T-helper 2 cell treated with Interferon-gamma antibody and Interleukin-4, amounts not matched to agents 5 μg/mL and 100 μg/mL, for 36 hours (primary cell): Measurements from ENCODE around the gene ATOH7.
"Not testable (repeated sequence)": the region's sequence is repeated elsewhere in the genome, so short reads cannot be mapped to it uniquely, and the experiment has no call there.

Experiments
- DNase-seq: peaks from one replicate; pipeline ENCODE4 v3.0.0; 2021; ENCODE audit warnings: low spot score
- H3K27ac Mint-ChIP-seq: one replicate; pipeline ENCODE4 v1.8.0; 2021; ENCODE audit warnings: mild to moderate bottlenecking, mixed read lengths
- H3K27me3 Mint-ChIP-seq: one replicate; pipeline ENCODE4 v1.8.0; 2021; ENCODE audit warnings: low read depth, mixed read lengths
- H3K36me3 Mint-ChIP-seq: one replicate; pipeline ENCODE4 v1.8.0; 2021; ENCODE audit warnings: low read depth, mixed read lengths
- H3K4me1 Mint-ChIP-seq: one replicate; pipeline ENCODE4 v1.8.0; 2021; ENCODE audit warnings: low read depth, mixed read lengths
- H3K4me3 Mint-ChIP-seq: one replicate; pipeline ENCODE4 v1.8.0; 2022; ENCODE audit warnings: mild to moderate bottlenecking, moderate library complexity, mixed read lengths
- H3K9me3 Mint-ChIP-seq: one replicate; pipeline ENCODE4 v1.8.0; 2021; ENCODE audit warnings: mixed read lengths

ATOH7 gene

DNA sequence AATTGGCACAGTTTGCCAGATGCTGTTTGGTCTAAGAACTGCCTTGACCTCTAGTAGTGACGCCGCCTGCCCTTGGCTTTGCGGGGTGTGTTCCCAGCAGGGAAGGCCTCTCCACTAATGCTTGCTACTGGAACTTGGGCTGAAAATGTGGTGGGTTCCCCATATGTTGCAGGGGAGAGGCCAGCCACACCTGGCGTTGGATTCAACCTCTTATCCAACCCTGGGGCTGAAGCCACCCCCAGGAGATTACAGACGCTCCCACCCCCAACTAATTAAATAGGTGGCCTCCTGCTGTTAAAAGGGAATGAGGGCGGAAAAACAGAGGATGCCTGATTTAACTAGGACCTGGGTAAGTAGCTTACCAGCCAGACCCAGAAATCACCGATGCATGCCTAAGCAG is 19.2 kb upstream of the ATOH7 start:
- H3K9me3 Mint-ChIP-seq: no peaks in the 10 kb centered on the region
- H3K36me3 Mint-ChIP-seq: no peaks in the 10 kb centered on the region
- no peak for DNase-seq
- peaks cover 6% of the 10 kb centered on the region for H3K4me1 Mint-ChIP-seq
- no peak overlapping the region for H3K27ac Mint-ChIP-seq
- H3K4me3 Mint-ChIP-seq: no peak overlapping the region
- peaks cover 2% of the 10 kb centered on the region for H3K27me3 Mint-ChIP-seq

DNA sequence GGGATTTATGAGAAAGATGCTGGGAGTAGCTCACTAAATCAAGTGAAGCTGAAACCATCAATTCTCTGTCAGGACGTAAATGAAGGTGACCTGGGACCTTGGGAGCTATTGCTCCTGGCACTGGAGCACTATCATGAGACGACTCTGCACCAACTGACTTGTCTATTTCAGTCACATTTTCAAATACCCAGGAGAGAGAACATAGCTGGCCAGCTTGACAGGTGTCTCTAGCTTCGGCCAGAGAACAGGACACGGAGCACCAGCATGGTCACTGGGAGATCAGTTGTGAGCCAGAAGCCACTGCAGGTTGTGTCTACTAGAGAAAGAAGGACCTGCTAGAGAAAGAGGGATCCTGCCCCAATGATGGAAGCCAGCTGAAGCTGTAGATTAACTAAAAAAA is 17.4 kb upstream of the ATOH7 start:
- H3K4me3 Mint-ChIP-seq: no peak overlapping the region
- peaks cover 2% of the 10 kb centered on the region for H3K27me3 Mint-ChIP-seq
- DNase-seq: no peak
- H3K9me3 Mint-ChIP-seq: no peaks in the 10 kb centered on the region
- peaks cover 6% of the 10 kb centered on the region for H3K4me1 Mint-ChIP-seq
- H3K36me3 Mint-ChIP-seq: no peaks in the 10 kb centered on the region
- H3K27ac Mint-ChIP-seq: no peak overlapping the region

DNA sequence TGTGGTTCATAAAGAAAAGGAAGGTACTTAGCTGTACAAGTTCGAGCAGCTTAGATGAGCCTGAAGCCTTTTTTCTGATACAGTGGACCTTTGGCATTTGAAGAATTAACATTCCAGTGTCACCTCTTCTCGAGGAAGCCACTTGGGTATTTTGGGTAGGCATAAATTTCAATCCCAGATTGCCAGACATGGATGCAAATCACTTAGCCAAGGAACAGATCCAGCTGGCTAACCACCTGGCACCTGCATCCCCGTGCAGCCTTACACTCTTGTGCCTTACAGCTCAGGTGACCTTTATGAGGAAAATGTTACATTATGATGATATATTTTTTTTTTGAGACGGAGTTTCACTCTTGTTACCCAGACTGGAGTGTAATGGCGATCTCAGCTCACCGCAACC is 16.0 kb upstream of the ATOH7 start:
- Mint-ChIP-seq H3K27me3 (peaks cover 2% of the 10 kb centered on the region), H3K4me3 (no peak overlapping the region), H3K27ac (no peak overlapping the region), H3K4me1 (peaks cover 6% of the 10 kb centered on the region), H3K36me3 (no peaks in the 10 kb centered on the region), H3K9me3 (no peaks in the 10 kb centered on the region)
- DNase-seq: no peak

DNA sequence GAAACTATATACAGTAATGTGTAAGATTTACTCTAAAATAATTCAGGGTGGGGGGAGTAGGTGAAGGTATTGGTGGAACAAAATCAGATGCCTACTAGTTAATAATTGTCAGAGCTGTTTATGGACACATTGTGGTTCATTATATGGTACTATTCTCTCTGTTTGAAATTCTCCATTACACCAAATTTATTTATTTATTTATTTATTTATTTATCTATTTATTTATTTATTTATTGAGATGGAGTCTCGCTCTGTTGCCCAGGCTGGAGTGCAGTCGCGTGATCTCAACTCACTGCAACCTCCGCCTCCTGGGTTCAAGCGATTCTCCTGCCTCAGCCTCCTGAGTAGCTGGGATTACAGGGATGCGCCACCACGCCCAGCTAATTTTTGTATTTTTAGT is 14.5 kb upstream of the ATOH7 start:
- not testable (repeated sequence) for H3K9me3 Mint-ChIP-seq, DNase-seq, H3K27me3 Mint-ChIP-seq, H3K4me3 Mint-ChIP-seq, H3K4me1 Mint-ChIP-seq, H3K36me3 Mint-ChIP-seq, H3K27ac Mint-ChIP-seq

DNA sequence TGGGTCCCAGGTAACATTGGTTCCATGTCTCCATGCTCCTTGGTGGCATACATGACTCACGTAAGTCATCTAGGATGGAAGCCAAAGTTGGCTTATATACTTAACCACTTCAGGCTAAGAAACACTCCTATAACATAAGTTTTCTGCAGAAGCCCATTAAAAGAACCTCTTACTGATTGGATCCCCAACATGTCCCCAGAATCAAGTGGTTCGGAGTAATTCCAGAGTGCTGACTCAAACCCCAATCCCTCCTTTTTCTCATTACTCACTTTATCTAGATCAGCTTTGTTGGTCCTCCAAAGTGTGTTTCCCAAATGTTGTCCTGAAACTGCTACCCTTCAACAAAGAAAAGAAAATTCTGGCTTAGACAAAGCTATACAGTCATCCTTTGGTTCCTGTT is 10.1 kb upstream of the ATOH7 start:
- H3K9me3 Mint-ChIP-seq: no peaks in the 10 kb centered on the region
- H3K27ac Mint-ChIP-seq: no peak overlapping the region
- peaks cover 2% of the 10 kb centered on the region for H3K27me3 Mint-ChIP-seq
- no peak for DNase-seq
- no peak overlapping the region for H3K4me3 Mint-ChIP-seq
- no peaks in the 10 kb centered on the region for H3K4me1 Mint-ChIP-seq
- no peaks in the 10 kb centered on the region for H3K36me3 Mint-ChIP-seq

DNA sequence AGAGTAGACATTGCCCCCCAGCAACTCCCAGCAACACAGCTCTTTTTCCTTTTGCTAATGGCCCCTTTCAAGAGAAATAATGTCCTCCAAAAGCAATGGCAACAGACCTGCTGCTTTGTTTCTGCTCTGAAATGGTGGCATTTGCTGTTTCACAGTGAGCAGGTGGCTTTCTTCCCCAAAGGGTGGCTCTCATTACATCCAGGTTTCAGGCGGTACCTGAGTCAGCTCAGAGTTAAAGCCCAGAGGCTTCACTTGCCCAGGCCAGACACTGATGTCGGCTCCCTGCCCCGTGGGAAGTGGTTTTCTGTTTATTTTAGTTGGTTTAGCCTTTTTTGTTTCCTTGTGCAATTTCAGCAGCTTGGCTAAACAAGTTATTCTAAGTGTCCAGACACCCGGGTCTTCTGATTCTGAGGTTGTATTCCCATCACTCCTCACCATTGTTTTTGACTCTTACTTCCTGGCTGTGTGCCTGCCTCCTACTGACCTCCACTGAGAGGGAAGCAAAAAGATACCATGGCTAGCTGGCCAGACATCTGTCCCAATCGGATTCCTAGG is 7.8 kb upstream of the ATOH7 start:
- no peak for DNase-seq
- Mint-ChIP-seq H3K36me3 (no peaks in the 10 kb centered on the region), H3K27me3 (peaks cover 4% of the 10 kb centered on the region), H3K27ac (no peak overlapping the region), H3K4me1 (no peaks in the 10 kb centered on the region), H3K4me3 (no peak overlapping the region), H3K9me3 (no peaks in the 10 kb centered on the region)

DNA sequence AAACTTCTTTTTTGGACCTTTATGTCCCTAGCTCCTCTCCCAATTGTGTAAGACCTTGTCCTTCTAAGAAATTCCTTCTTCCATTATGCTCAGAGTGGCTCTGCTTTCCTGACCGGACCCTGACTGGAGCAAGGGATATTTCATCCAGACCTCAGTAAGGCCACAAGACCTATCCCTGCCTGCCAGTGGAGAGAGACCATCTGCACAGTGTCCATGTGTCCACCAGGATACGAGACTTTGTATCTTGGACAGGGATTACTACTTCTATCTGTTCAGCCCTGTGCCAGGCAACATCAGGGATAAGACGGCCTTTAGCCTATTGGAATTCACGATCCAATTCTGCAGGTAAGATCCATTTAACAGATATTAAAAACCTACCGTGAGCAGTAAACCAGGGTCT is 7.2 kb upstream of the ATOH7 start:
- no peaks in the 10 kb centered on the region for H3K9me3 Mint-ChIP-seq
- no peak for DNase-seq
- peaks cover 6% of the 10 kb centered on the region for H3K27me3 Mint-ChIP-seq
- no peak overlapping the region for H3K27ac Mint-ChIP-seq
- H3K4me3 Mint-ChIP-seq: no peak overlapping the region
- no peaks in the 10 kb centered on the region for H3K36me3 Mint-ChIP-seq
- no peaks in the 10 kb centered on the region for H3K4me1 Mint-ChIP-seq

DNA sequence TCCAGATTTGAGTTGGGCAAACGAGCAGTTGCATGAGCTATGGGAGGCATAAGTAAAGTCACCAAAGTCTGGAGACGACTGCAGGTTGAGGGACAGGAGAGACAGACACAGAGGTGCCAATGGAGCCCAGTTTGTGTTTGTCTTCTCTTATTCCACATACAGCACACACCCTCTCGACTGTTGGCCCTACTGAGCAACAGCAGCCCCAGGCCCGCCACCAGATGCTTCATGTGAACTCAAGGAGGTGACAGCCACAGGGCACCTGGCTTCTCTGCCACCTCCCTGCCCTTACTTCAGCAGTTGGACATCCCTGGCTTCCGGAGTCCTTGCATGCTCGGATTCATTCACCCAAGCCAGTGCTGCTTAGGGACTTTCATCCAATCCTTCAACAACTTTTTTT is 6.5 kb upstream of the ATOH7 start:
- no peak overlapping the region for H3K27ac Mint-ChIP-seq
- H3K36me3 Mint-ChIP-seq: no peaks in the 10 kb centered on the region
- H3K9me3 Mint-ChIP-seq: no peaks in the 10 kb centered on the region
- H3K4me3 Mint-ChIP-seq: no peak overlapping the region
- H3K4me1 Mint-ChIP-seq: no peaks in the 10 kb centered on the region
- peaks cover 13% of the 10 kb centered on the region for H3K27me3 Mint-ChIP-seq
- DNase-seq: no peak

DNA sequence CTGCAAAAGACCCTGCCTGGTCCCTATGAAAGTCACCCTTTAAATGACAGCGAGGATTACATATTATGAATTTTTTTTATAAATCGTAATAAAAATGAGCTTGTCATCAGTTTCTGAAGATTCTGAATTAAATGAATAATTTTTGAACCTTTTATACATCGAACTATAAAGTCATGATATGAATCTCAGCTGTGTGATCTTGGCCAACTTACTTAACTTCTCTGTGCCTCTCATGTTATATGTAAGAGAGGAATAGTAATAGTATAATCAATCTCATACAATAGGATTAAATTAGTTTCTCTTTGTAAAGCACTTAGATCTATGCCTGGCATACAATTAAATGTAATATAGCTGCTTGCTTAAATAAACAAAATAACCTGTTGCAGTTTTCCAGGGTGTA is 5.3 kb upstream of the ATOH7 start:
- no peaks in the 10 kb centered on the region for H3K4me1 Mint-ChIP-seq
- DNase-seq: no peak
- no peak overlapping the region for H3K27ac Mint-ChIP-seq
- H3K27me3 Mint-ChIP-seq: peaks cover 23% of the 10 kb centered on the region
- H3K4me3 Mint-ChIP-seq: no peak overlapping the region
- no peaks in the 10 kb centered on the region for H3K36me3 Mint-ChIP-seq
- H3K9me3 Mint-ChIP-seq: no peaks in the 10 kb centered on the region

DNA sequence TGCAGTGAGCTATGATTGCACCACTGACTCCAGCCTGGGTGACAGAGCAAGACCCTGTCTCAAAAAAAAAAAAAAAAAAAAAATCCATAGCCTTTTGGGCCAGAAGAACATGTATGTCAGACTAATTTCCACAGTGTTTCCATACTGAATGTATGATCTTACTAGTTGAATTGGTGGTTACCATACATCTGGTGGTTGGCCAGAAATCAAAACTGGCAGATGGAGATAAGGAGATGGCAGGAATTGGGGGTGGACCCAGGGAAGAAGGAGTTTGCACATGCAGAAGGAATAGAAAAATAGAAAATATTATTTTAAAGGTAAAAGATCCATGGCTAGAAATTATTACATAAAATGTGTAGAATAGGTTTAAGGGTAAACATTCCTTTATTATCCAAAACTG is 3.7 kb upstream of the ATOH7 start:
- Mint-ChIP-seq H3K9me3 (no peaks in the 10 kb centered on the region), H3K4me1 (peaks cover 6% of the 10 kb centered on the region), H3K27me3 (peaks cover 32% of the 10 kb centered on the region), H3K36me3 (no peaks in the 10 kb centered on the region), H3K27ac (no peak overlapping the region), H3K4me3 (no peak overlapping the region)
- DNase-seq: no peak

DNA sequence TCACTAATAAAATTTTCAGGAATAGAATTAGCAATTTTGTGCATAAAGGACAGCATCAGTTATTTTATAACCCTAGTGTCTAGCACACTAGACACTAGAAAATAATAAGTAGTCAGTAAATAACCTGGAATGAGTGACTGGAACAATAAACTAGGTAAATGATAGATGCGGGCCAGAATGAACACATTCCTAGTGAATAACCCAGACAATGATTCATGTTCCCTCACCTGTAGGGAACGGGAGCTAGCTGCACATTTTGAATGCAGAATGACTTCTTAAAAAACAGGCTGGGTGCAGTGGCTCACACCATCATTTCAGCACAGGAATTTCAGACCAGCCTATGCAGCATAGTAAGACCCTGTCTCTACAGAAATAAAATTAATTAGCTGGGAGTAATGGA is 3.2 kb upstream of the ATOH7 start:
- no peak overlapping the region for H3K27ac Mint-ChIP-seq

DNA sequence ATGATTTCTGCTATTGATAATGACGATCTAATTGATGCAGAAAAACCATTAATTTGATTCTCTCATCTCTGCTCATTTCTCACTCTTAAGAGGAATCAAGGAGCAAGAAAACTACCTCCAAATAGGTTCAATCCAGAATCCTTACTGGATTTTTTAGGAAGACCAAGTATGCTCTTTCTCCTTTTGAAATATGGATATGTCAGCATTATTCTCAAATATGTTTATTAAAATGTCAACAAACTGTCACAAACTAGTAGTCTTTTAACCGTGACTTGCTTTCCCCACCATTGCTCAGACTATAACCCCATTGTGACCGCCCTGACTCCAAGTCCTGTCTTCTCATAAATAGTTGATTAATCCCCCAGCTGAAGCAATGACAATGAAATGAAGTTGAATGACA is 1.1 kb upstream of the ATOH7 start:
- H3K4me3 Mint-ChIP-seq: no peak overlapping the region
- H3K27ac Mint-ChIP-seq: no peak overlapping the region
- H3K36me3 Mint-ChIP-seq: no peaks in the 10 kb centered on the region
- peaks cover 6% of the 10 kb centered on the region for H3K4me1 Mint-ChIP-seq
- peaks cover 49% of the 10 kb centered on the region for H3K27me3 Mint-ChIP-seq
- no peak for DNase-seq
- H3K9me3 Mint-ChIP-seq: no peaks in the 10 kb centered on the region

More for the DNA sequence above, 3.2 kb upstream of the ATOH7 start:
- Mint-ChIP-seq H3K4me3 (no peak overlapping the region), H3K4me1 (peaks cover 6% of the 10 kb centered on the region), H3K9me3 (no peaks in the 10 kb centered on the region), H3K36me3 (no peaks in the 10 kb centered on the region), H3K27me3 (peaks cover 36% of the 10 kb centered on the region)
- no peak for DNase-seq

DNA sequence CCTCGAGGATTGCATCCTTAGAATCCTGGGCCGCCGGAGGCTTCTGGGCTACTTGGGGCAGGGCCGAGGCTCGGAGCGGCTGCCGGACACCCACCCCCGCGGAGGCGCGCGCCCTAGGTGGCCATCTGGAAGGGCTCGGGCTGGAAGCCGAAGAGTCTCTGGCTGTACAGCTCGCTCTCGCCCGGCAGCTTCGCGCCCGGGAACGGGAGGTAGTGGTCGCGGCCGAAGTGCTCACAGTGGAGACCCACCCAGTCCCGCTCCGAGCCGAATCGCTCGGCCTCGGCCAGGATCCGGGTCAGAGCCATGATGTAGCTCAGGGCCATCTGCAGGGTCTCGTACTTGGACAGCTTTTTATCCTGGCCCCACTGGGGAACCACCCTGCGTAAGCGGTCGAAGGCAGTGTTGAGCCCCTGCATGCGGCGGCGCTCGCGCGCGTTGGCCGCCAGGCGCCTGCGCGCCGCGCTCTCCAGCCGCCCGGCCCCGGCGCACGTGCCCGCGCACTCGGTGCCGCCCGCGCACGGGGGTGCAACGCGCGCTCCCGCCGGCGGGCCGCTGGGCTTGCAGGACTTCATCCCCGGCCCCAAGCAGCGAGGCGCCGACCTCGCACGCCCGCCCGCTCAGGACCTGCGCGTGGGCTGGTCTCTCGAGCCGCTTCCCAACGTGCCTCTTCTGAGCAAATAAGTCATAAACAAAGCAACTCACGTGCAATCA is 652 bp downstream of the ATOH7 start:
- peak; percentile 51 for DNase-seq
- Mint-ChIP-seq H3K9me3 (no peaks in the 10 kb centered on the region), H3K27ac (no peak overlapping the region), H3K4me3 (peak overlapping the region; percentile 82), H3K36me3 (no peaks in the 10 kb centered on the region), H3K27me3 (peaks cover 57% of the 10 kb centered on the region), H3K4me1 (peaks cover 6% of the 10 kb centered on the region)

DNA sequence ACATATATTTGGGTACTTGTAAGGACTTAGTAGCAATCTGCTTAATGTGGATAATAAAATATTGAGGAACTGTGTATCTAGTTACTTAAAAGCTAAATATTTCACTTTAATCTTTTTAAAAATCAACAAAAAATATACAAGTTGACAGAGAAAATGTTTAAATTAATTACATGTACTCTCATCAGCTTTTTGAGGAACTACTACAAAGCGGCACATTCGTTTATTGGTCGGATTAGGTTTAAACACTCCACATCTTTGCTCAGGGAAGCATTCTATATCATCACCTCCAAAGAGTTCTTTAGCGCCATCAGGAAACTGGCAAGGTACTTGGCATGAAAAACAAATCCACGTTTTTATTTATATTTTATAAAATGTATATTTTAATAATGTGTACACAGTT is 1.6 kb downstream of the ATOH7 start:
- Mint-ChIP-seq H3K27me3 (peaks cover 53% of the 10 kb centered on the region), H3K4me3 (peak overlapping the region; percentile 82)

DNA sequence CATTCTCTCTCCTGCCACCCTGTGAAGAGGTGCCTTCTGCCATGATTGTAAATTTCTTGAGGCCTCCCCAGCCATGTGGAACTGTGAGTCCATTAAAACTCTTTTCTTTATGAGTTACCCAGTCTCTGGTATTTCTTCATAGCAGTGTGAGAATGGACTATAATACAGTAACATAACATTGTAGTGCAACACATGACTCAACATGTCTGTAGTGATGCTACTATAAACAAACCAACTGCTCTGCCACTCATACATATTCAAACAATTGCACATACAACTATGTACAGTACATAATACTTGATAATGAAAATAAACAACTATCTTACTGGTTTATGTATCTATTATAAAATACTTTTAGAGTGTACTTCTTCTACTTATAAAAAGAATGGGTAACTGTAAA is 7.1 kb downstream of the ATOH7 start:
- Mint-ChIP-seq H3K4me1 (no peaks in the 10 kb centered on the region), H3K9me3 (no peaks in the 10 kb centered on the region), H3K27ac (no peak overlapping the region), H3K36me3 (no peaks in the 10 kb centered on the region), H3K27me3 (peaks cover 20% of the 10 kb centered on the region), H3K4me3 (no peak overlapping the region)
- no peak for DNase-seq

More for the DNA sequence above, 1.6 kb downstream of the ATOH7 start:
- no peaks in the 10 kb centered on the region for H3K9me3 Mint-ChIP-seq
- no peak overlapping the region for H3K27ac Mint-ChIP-seq
- H3K4me1 Mint-ChIP-seq: peaks cover 6% of the 10 kb centered on the region
- DNase-seq: no peak
- H3K36me3 Mint-ChIP-seq: no peaks in the 10 kb centered on the region
